ENCODE results near the gene DNAL1.

The DNAL1 gene

GRCh38 chr14:73712071-73712506 is 67.3 kb downstream of the DNAL1 start (continued):
- TF ChIP-seq ZNF777 (tag by site-specific recombination; IDR thresholded peaks at IDR 0.05; ENCODE audit: borderline replicate concordance) (no peak), ZFHX2 (tag by site-specific recombination; conservative IDR thresholded peaks at IDR 0.05) (no peak), ZNF664 (tag by site-specific recombination; IDR thresholded peaks at IDR 0.05) (no peak), ZNF501 (tag by site-specific recombination; IDR thresholded peaks at IDR 0.05) (no peak), ZNF560 (tag by site-specific recombination; IDR thresholded peaks at IDR 0.05; ENCODE audit: borderline replicate concordance) (no peak)

- Histone ChIP-seq H3K36me3 (ENCODE audit: control insufficient read depth in 2 of 2, insufficient read depth in 1 of 2, low read length in 2 of 2) (peaks cover 1 to 22% of the 10 kb centered on the region in 2 experiments; a peak in 2 of 3 replicates), H3K9me3 (ENCODE audit: control insufficient read depth, insufficient read depth, low read depth, low read length) (no peaks in the 10 kb centered on the region), H3K4me1 (ENCODE audit: control insufficient read depth, insufficient read depth, low read length) (peaks cover 10% of the 10 kb centered on the region), H3K27ac (ENCODE audit: extremely low read depth, low read depth, low read length) (peak overlapping the region; percentile 97), H3K4me3 (ENCODE audit: low read depth, low read length) (peak overlapping the region; percentile 89)
- CTCF ChIA-PET, result interaction anchor here (0.8 to 1.4 kb wide), 3 partner anchors 18 to 174 kb away, joined by 3 read pairs; no protein-coding TSS in a partner anchor
- 0 out of 2 replicates have a peak, but pooled peaks have one; percentile 14 for TF ChIP-seq ZXDB (tag by site-specific recombination; IDR thresholded peaks at IDR 0.05)
- TF ChIP-seq ZNF660 (tag by site-specific recombination; IDR thresholded peaks at IDR 0.05), result 0 out of 2 replicates have a peak, but pooled peaks have one; percentile 32
- 0 out of 2 replicates have a peak, but pooled peaks have one; percentile 23 for TF ChIP-seq WT1 (tag by site-specific recombination; IDR thresholded peaks at IDR 0.05)
- TF ChIP-seq ZNF600 (tag by site-specific recombination; IDR thresholded peaks at IDR 0.05), result peak; percentile 50; the same call in 1 of the 2 replicates
- TF ChIP-seq ZNF335 (tag by site-specific recombination; conservative IDR thresholded peaks at IDR 0.05), result peak; percentile 80
- 0 out of 2 replicates have a peak, but pooled peaks have one; percentile 9 for TF ChIP-seq ZNF121 (tag by site-specific recombination; IDR thresholded peaks at IDR 0.05)
- TF ChIP-seq ZNF449 (tag by site-specific recombination; IDR thresholded peaks at IDR 0.05), result no peak
- peak; percentile 97 for TF ChIP-seq ZBTB6 (tag by site-specific recombination; IDR thresholded peaks at IDR 0.05)
- no peak for TF ChIP-seq ZBTB48 (tag by site-specific recombination; IDR thresholded peaks at IDR 0.05)
- TF ChIP-seq MYNN (tag by site-specific recombination; IDR thresholded peaks at IDR 0.05; ENCODE audit: borderline replicate concordance), result no peak
- TF ChIP-seq ZNF513 (tag by site-specific recombination; IDR thresholded peaks at IDR 0.05), result peak; percentile 55
- no peak for TF ChIP-seq ZNF18 (tag by site-specific recombination; IDR thresholded peaks at IDR 0.05)
- TF ChIP-seq ZNF324 (tag by site-specific recombination; IDR thresholded peaks at IDR 0.05), result no peak
- TF ChIP-seq ZBTB20 (tag by site-specific recombination; IDR thresholded peaks at IDR 0.05), result peak; percentile 71
- POLR2A ChIA-PET, result interaction anchor here (0.9 to 1.0 kb wide), 2 partner anchors 11 to 19 kb away, joined by 3 to 6 read pairs; no protein-coding TSS in a partner anchor
Observed at GRCh38 chr14:73712540-73713180, 67.9 kb downstream of the DNAL1 start.

Data from HEK293 (cell line).